ENCODE measurements around the gene PDILT.

DNA sequence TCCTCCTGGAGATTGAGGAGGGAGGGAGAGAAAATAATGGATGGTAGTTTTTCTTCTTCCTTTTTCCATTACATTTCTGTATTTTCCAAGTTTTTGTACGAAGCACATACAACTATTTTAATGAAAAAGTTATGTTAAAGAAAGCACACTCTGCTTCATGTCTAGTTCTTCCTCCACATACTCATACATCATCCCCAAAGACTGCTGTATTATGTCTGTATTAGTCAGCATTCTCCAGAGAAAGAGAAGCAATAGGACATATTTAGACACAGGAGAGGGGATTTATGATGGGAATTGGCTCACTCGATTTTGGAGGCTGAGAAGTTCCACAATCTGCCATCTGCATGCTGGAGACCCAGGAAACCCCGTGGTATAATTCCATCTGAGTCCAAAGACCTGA is 36.7 kb upstream of the PDILT start:
- TF ChIP-seq TAF1 (IDR thresholded peaks at IDR 0.05; ENCODE audit: control insufficient read depth, extremely low read depth, insufficient read depth, low read length, severe bottlenecking) (no peak), YY1 (IDR thresholded peaks at IDR 0.05; ENCODE audit: borderline replicate concordance in 1 of 3, control insufficient read depth in 1 of 3, extremely low read depth in 1 of 3, insufficient read depth in 3 of 3, insufficient read length in 1 of 3, insufficient replicate concordance in 2 of 3, low read depth in 1 of 3, low read length in 2 of 3) (no peak), CUX1 (CRISPR knock-in tag; IDR thresholded peaks at IDR 0.05) (no peak), CREM (IDR thresholded peaks at IDR 0.05; ENCODE audit: low read depth) (no peak), TCF7 (IDR thresholded peaks at IDR 0.05; ENCODE audit: borderline replicate concordance) (no peak), POLR2AphosphoS2 (IDR thresholded peaks at IDR 0.05; ENCODE audit: low read length) (no peak), CTCF (IDR thresholded peaks at IDR 0.05 in 2 of 3, conservative IDR thresholded peaks at IDR 0.05 in 1 of 3; ENCODE audit: insufficient read depth in 2 of 3, low read depth in 1 of 3, low read length in 3 of 3) (no peak), E2F4 (CRISPR knock-in tag; IDR thresholded peaks at IDR 0.05; ENCODE audit: low read depth) (no peak)
